Astrocyte (in vitro differentiated cells and primary cell): ENCODE measurements around the gene ZNF335. TPM values are rescaled to one million over a fixed set of nuclear protein-coding genes. Genes with fewer than 3 reads are reported as not detected.
"Not testable (repeated sequence)": the region's sequence is repeated elsewhere in the genome, so short reads cannot be mapped to it uniquely, and the experiment has no call there.

Experiments used
- DNase-seq: peaks from one replicate; pipeline ENCODE4 v3.0.0-alpha.2; 2010; ENCODE audit warnings: low read depth
- FAIRE-seq: peaks from 2 replicates; lab custom pipeline; 2011; peaks lifted over from hg19 to GRCh38; lab: Jason Lieb, UNC
- H2AFZ ChIP-seq: 2 replicates; pipeline ENCODE4 v1.6.0; 2012; ENCODE audit warnings: low read depth, low read length, inconsistent platforms
- H3K27ac ChIP-seq: 2 replicates; pipeline ENCODE4 v1.5.1; 2011; ENCODE audit warnings: low read depth, low read length, inconsistent platforms
- H3K27me3 ChIP-seq: 2 replicates; pipeline ENCODE4 v1.6.0; 2011; ENCODE audit warnings: low read length, inconsistent platforms; ENCODE audit not compliant: insufficient read depth
- H3K36me3 ChIP-seq: 2 replicates; pipeline ENCODE4 v1.5.1; 2011; ENCODE audit warnings: low read length, inconsistent platforms; ENCODE audit not compliant: insufficient read depth
- H3K4me1 ChIP-seq: 2 replicates; pipeline ENCODE4 v1.5.1; 2011; ENCODE audit warnings: low read length, inconsistent platforms; ENCODE audit not compliant: insufficient read depth
- H3K4me2 ChIP-seq: 2 replicates; pipeline ENCODE4 v1.6.0; 2012; ENCODE audit warnings: low read length, inconsistent platforms
- H3K4me3 ChIP-seq: 2 replicates; pipeline ENCODE4 v1.5.1; 2011; ENCODE audit warnings: low read depth, mild to moderate bottlenecking, low read length, inconsistent platforms; ENCODE audit not compliant: insufficient read depth
- H3K79me2 ChIP-seq: 2 replicates; pipeline ENCODE4 v1.6.0; 2012; ENCODE audit warnings: mild to moderate bottlenecking, low read length, inconsistent platforms; ENCODE audit not compliant: insufficient read depth
- H3K9ac ChIP-seq: 2 replicates; pipeline ENCODE4 v1.6.0; 2012; ENCODE audit warnings: mild to moderate bottlenecking, low read length, inconsistent platforms
- H3K9me3 ChIP-seq: 2 replicates; pipeline ENCODE4 v1.5.1; 2012; ENCODE audit warnings: low read depth, mild to moderate bottlenecking, low read length, inconsistent platforms; ENCODE audit not compliant: insufficient read depth
- H4K20me1 ChIP-seq: 2 replicates; pipeline ENCODE4 v1.6.0; 2012; ENCODE audit warnings: low read length, inconsistent platforms; ENCODE audit not compliant: insufficient read depth
- H3K27ac Mint-ChIP-seq: one replicate; pipeline ENCODE4 v1.8.0; 2021; ENCODE audit warnings: mild to moderate bottlenecking, mixed read lengths; ENCODE audit not compliant: unreplicated experiment
- H3K27me3 Mint-ChIP-seq: one replicate; pipeline ENCODE4 v1.8.0; 2021; ENCODE audit warnings: low read depth, mixed read lengths; ENCODE audit not compliant: unreplicated experiment
- H3K36me3 Mint-ChIP-seq: one replicate; pipeline ENCODE4 v1.8.0; 2021; ENCODE audit warnings: low read depth, mixed read lengths; ENCODE audit not compliant: unreplicated experiment
- H3K4me1 Mint-ChIP-seq: one replicate; pipeline ENCODE4 v1.8.0; 2021; ENCODE audit warnings: low read depth, mixed read lengths; ENCODE audit not compliant: unreplicated experiment
- H3K4me3 Mint-ChIP-seq: one replicate; pipeline ENCODE4 v1.8.0; 2021; ENCODE audit warnings: mild to moderate bottlenecking, moderate library complexity, mixed read lengths; ENCODE audit not compliant: unreplicated experiment
- H3K9me3 Mint-ChIP-seq: one replicate; pipeline ENCODE4 v1.8.0; 2021; ENCODE audit warnings: mild to moderate bottlenecking, mixed read lengths; ENCODE audit not compliant: unreplicated experiment
- CTCF ChIP-seq: IDR thresholded peaks from 2 replicates; pipeline ENCODE4 v1.5.1; 2011; ENCODE audit warnings: low read depth, mild to moderate bottlenecking, inconsistent platforms, low read length, moderate library complexity; ENCODE audit not compliant: insufficient read depth
- EZH2 ChIP-seq: IDR thresholded peaks from 2 replicates; pipeline ENCODE4 v1.6.1; 2012; ENCODE audit warnings: mild to moderate bottlenecking, low read length, inconsistent platforms; ENCODE audit not compliant: insufficient read depth
- total RNA-seq: library from RNA; stranded (reverse); gene quantifications from 2 replicates; pipeline ENCODE4 v1.2.1, GENCODE V29; 2021

The ZNF335 gene
- total RNA-seq, 1 donor from 2014 or later = 18.6 TPM

DNA sequence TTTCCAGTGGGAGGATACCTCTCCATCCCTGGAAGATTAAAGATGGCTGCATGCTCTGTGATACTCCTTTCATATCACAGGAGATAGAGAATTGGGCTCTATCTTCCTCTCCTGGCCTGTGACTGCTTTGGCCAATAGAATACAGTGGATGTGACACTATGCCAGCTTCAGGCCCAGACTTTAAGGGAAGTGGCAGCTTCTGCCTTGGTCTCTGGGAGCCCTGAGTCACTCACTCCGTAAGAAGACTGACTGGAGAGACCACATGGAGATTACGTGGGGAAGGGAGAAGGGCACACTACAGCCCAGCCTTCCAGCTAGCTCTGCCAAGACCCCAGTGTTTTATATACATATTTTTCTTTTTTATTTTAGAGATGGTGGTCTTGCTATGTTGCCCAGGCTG lies 26.3 kb upstream of the ZNF335 start:
- no peaks in the 10 kb centered on the region for H4K20me1 ChIP-seq
- peaks cover 3% of the 10 kb centered on the region for H3K4me1 ChIP-seq
- no peaks in the 10 kb centered on the region for H3K79me2 ChIP-seq
- H3K9ac ChIP-seq = no peak overlapping the region
- DNase-seq (no peak), FAIRE-seq (no peak)
- H3K4me3 ChIP-seq = no peak overlapping the region
- H3K27me3 Mint-ChIP-seq = peaks cover 7% of the 10 kb centered on the region
- H3K4me1 Mint-ChIP-seq = peaks cover 10% of the 10 kb centered on the region
- H3K27ac Mint-ChIP-seq = no peak overlapping the region
- no peaks in the 10 kb centered on the region for H3K36me3 Mint-ChIP-seq
- peaks cover 4% of the 10 kb centered on the region for H3K9me3 Mint-ChIP-seq
- TF ChIP-seq EZH2 (no peak), CTCF (no peak)
- no peaks in the 10 kb centered on the region for H3K36me3 ChIP-seq
- H3K4me3 Mint-ChIP-seq = no peak overlapping the region
- H3K27me3 ChIP-seq = peaks cover 20% of the 10 kb centered on the region
- no peaks in the 10 kb centered on the region for H3K9me3 ChIP-seq
- H3K4me2 ChIP-seq = no peak overlapping the region
- no peak overlapping the region for H3K27ac ChIP-seq
- no peak overlapping the region for H2AFZ ChIP-seq

DNA sequence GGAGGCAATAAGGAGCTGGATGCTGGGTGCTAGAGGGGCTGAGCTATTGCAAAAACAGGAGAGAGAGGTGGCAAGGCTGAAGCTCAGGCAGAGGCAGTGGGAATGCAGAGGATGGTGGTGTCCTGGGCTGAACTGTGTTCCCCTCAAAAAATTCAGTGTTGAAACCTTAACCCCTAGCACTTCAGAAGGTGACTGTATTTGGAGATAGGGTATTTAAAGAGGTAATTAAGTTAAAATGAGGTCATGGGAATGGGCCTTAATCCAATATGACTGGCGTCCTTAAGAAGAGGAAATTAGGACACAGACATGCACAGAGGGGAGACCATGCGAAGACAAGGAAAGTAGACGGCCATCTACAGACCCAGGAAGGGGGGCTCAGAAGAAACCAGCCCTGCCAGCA lies 25.2 kb upstream of the ZNF335 start:
- H3K4me3 ChIP-seq = no peak overlapping the region
- H3K36me3 ChIP-seq = no peaks in the 10 kb centered on the region
- H3K9ac ChIP-seq = no peak overlapping the region
- TF ChIP-seq EZH2 (no peak), CTCF (no peak)
- Mint-ChIP-seq H3K9me3 (peaks cover 4% of the 10 kb centered on the region), H3K4me3 (no peak overlapping the region), H3K36me3 (no peaks in the 10 kb centered on the region), H3K4me1 (peaks cover 10% of the 10 kb centered on the region), H3K27me3 (peaks cover 7% of the 10 kb centered on the region), H3K27ac (no peak overlapping the region)
- no peaks in the 10 kb centered on the region for H4K20me1 ChIP-seq
- H3K4me1 ChIP-seq = peaks cover 3% of the 10 kb centered on the region
- H3K79me2 ChIP-seq = no peaks in the 10 kb centered on the region
- no peak for FAIRE-seq
- H3K9me3 ChIP-seq = no peaks in the 10 kb centered on the region
- no peak for DNase-seq
- H3K27ac ChIP-seq = no peak overlapping the region
- no peak overlapping the region for H2AFZ ChIP-seq
- no peak overlapping the region for H3K4me2 ChIP-seq
- peaks cover 20% of the 10 kb centered on the region for H3K27me3 ChIP-seq

- H3K4me3 ChIP-seq, DNase-seq, H3K36me3 Mint-ChIP-seq, H3K9ac ChIP-seq, H3K4me3 Mint-ChIP-seq, H3K4me2 ChIP-seq, H3K4me1 ChIP-seq, H3K27ac ChIP-seq, H3K36me3 ChIP-seq, H3K27me3 Mint-ChIP-seq, H2AFZ ChIP-seq, H3K4me1 Mint-ChIP-seq, H3K9me3 ChIP-seq, H4K20me1 ChIP-seq, H3K27ac Mint-ChIP-seq, H3K9me3 Mint-ChIP-seq, FAIRE-seq, H3K79me2 ChIP-seq: not testable (repeated sequence)
- H3K27me3 ChIP-seq = peaks cover 20% of the 10 kb centered on the region
These were observed 23.6 kb upstream of the ZNF335 start for GRCh38 chr20:45995495-45996097.
